HG03039 (cell line): ENCODE measurements around the gene SH3GL3.

ENCODE experiments used
- ATAC-seq: cut with Tn5 transposase; IDR thresholded peaks from one replicate; pipeline ENCODE4 v1.9.1; 2021; ENCODE audit warnings: mild to moderate bottlenecking, moderate library complexity; ENCODE audit not compliant: unreplicated experiment

The SH3GL3 gene

GRCh38 chr15:83446904-83447709 is at the start of gene SH3GL3:
Gene SH3GL3, plus strand, starts transcription at chr15:83447341. Its CDS starts 193 bp downstream, at chr15:83447534.
- peak; percentile 56 for ATAC-seq

DNA sequence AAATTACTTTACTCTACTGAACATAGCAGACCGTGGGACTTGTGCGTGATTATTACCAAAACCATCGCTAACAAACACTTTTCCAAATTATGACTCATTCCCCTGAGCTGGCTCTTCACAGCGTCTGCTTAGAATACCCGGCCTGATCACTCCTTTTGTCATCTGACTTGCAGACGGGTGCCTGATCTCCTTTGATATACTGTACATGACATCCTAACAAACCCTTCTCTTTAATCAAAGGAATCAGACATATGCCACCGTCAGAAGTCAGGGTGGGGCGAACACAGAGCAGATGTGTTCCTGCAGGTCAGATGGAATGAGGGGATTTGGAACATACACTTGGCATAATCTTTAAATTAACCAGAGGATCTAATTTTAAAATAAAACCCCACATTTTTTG is 48.5 kb upstream of the SH3GL3 start:
- no peak for ATAC-seq

GRCh38 chr15:83404121-83404520 is 43.0 kb upstream of the SH3GL3 start:
- ATAC-seq = no peak

GRCh38 chr15:83410532-83410931 is 36.6 kb upstream of the SH3GL3 start:
- no peak for ATAC-seq

- peak; percentile 54 for ATAC-seq
Observed at GRCh38 chr15:83413054-83413719, 34.0 kb upstream of the SH3GL3 start.

DNA sequence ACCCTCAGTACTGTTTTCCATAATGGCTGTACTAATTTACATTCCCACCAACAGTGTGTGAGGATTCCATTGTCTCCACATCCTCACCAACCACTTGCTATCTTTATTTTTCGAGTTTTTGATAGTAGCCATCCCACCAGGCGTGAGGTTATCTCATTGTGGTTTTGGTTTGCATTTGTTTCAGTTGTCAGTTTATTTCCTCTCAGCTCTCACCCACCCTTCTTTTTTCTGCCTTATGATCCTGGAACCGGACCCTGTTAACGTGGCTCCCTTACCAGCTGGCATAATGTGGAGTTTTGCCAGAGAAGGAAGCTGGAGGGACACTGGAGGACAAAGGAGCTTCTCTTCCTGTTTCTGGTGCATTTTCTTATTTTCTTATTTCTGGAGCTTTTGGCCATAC is 25.1 kb upstream of the SH3GL3 start:
- ATAC-seq = no peak

GRCh38 chr15:83422541-83422940 is 24.6 kb upstream of the SH3GL3 start:
- no peak for ATAC-seq

DNA sequence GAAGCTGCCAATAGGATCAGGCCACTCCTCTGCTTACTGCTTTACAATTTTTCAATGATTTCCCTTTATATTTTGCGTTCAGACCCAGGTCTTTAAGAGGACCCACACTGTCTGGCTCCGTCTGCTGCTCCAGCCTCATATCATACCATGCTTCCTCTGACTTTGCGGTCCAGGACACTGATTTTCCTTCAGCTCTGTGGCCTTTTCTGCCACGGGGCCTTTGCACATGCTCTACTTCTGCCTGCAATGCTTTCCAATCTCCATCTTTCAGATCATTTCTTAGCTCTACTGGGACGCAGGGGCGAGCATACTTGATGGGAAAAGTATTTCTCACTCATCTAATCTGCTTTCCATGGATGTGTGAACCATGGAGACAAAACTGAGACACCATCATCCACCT is 23.0 kb upstream of the SH3GL3 start:
- no peak for ATAC-seq

- no peak for ATAC-seq
Observed at GRCh38 chr15:83430441-83430840, 16.7 kb upstream of the SH3GL3 start.

DNA sequence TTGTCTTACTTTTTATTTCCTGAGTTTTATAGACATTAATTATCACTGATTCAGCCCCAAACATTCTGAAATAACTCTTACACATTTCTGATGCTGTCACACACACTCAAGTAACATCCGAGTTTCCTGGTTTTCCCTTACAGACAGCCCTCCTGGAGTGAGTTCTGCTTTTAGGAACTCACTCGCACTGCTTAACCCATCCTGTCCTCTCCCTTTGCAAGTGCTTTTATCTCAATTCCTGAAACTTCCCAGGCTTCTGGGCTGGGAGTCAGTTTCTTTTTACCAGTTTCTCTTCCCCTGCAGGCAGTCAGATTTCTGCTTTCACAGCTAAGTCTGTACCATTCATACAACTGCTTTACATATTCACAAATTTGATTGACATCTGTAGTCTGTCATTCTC is 15.6 kb upstream of the SH3GL3 start:
- ATAC-seq = no peak

DNA sequence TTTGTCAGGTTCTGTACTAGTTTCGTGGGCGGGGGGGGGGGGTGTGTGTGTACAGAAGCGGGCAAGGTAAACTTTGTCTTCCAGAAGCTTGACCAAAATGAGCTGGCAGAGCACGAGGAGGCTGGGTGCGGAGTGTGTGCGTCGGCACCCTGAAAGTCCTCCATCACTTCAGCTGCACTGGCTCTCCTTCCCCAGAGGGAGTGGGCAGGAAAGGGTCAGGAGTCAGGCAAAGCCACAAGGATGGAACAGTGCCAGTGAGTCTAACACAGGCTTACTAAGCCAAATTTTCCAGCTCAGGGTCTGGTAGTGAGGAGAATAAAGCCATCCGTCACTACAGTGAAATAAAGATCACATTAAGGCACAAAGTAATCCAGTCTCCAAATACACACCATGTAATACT is 11.9 kb upstream of the SH3GL3 start:
- no peak for ATAC-seq

DNA sequence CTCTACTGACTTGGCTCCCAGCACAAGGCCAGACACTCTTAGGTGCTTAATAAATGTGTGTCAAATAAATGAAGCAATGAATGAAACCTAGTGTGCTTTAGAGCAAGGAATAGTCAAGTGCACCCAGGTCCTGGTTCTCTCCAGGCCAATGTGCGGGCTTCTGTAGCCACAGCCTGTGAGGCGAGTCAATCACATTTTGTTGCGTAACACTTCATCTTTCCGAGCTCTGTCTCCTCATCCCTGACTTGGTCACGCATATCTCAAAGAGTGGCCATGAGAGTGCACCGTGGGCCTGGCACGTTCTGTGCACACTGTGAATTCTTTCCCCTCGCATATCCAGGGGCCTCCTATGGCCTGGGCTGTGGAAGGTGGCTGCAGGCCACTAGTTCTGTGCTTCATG is 11.4 kb upstream of the SH3GL3 start:
- ATAC-seq = no peak

DNA sequence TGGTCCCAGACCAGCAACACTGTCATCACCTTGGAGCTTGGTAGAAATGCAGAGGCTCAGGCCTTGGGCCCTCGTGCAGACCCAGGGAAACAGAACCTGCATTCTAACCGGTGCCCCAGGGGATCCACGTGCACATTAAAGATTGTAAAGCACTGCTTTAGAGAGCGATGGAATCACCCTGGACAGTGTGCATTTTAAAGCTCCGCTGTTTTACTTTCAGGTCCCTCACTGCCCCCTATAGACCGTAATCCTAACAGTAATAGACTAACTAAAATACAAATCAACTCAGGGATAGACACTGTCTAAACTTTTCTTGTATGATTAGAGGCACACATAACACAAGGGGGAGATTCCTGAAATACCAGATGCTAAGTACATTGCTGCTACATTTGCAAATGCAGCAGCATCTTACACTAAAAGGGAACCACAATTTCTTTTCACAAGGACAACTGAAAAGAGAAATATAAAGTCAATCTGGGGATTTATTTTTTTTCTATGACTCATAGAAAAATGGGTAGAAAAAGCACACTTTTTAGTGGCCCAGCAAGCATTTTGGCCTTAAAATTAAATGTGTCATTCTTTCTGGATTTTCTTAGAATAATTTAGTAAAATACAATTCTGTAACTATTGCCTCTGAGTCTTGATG is 10.5 kb upstream of the SH3GL3 start:
- no peak for ATAC-seq

- no peak for ATAC-seq
Observed at GRCh38 chr15:83443076-83443847, 3.9 kb upstream of the SH3GL3 start.

DNA sequence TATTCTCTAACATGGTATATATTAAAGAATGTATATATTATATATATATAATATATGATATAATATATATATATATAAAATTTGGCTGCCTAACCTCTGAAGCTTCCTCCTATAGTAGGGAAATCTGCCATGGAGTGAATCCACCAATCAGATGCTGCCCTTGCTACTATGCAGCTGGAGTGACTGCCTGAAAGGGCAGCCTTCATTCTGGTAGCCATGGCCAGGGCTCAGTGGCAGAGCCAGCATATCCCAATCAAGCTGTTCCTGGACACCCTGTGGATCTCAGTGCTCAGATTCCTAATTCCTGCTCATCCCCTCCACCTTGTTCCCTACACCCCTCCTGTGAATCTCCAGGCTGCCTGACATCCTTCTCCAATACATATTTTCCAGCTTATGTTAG is 2.2 kb upstream of the SH3GL3 start:
- ATAC-seq = no peak

GRCh38 chr15:83445643-83446042 is 1.5 kb upstream of the SH3GL3 start:
- no peak for ATAC-seq

- ATAC-seq = no peak
Observed at GRCh38 chr15:83446417-83446816, 724 bp upstream of the SH3GL3 start.

- ATAC-seq = no peak
Observed at GRCh38 chr15:83449250-83449671, 2.1 kb downstream of the SH3GL3 start.

DNA sequence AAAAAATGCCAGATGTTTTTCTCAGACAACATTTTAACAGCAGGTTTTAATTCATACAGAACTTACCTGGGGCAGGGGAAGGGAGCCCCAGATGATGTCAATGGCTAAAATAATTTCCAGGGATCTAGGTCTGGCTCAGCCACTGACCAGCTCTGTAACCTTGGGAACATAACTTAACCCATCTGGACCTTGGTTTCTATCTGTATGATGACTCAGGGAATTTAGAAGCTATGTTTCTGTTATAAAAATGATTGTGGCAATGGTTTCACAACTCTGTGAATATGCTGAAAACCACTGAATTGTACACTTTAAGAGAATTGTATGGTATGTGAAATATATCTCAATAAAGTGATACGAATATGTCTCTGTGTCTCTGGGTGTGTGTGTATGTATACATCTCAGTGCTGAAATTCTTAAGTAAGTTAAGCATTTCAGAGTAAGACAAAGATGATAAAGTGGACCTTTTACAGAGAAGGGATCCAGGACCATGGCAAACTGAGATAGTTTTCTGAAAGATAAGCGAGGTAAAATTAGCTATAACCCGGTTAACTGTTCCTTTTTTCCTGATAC is 2.9 kb downstream of the SH3GL3 start:
- no peak for ATAC-seq

GRCh38 chr15:83457149-83457548 is 10.0 kb downstream of the SH3GL3 start:
- ATAC-seq = no peak

DNA sequence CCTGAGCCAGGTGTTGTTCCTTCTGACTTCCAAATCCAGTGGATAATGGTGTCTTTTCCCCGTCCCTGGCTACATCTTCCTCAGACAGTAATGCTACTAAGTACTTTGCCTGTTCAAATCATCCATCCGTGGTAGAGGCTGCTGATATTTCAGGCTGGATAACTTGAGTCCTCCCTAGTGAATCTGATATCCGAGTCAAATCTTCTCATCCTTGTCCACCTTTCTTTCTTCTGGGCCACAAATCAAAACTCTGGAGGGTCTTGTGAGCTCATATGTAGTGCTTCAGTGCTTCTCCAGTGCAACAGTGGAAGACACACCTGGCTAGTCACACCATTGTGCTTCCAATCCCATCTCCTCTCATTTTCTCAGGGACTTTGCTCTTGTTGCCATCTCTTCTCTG is 11.2 kb downstream of the SH3GL3 start:
- no peak for ATAC-seq
